Thymus (tissue), 11 donors: ENCODE measurements around the gene GBP7. TPM values are rescaled to one million over a fixed set of nuclear protein-coding genes. Genes with fewer than 3 reads are reported as not detected.

ENCODE experiments used
- DNase-seq, 9 donors: peaks; one replicate each; pipeline ENCODE4 v3.0.0-alpha.2; 2013; ENCODE audit warnings: low spot score in 9 of 9, low read depth in 6 of 9, missing footprints in 1 of 9
- H3K27ac ChIP-seq, 2 donors: one replicate each; pipeline ENCODE4 v1.5.1; 2013; ENCODE audit warnings: control low read depth in 1 of 2, low read depth in 1 of 2, low read length in 1 of 2, mild to moderate bottlenecking in 1 of 2, moderate library complexity in 1 of 2
- H3K27me3 ChIP-seq, 2 donors: one replicate each; pipeline ENCODE4 v1.5.1; 2013; ENCODE audit warnings: low read length in 1 of 2; ENCODE audit not compliant: control insufficient read depth in 2 of 2, insufficient read depth in 1 of 2
- H3K36me3 ChIP-seq, 2 donors: one replicate each; pipeline ENCODE4 v1.5.1; 2013; ENCODE audit warnings: low read length in 1 of 2, mild to moderate bottlenecking in 1 of 2, moderate library complexity in 1 of 2; ENCODE audit not compliant: control insufficient read depth in 2 of 2, insufficient read depth in 2 of 2
- H3K4me1 ChIP-seq, 2 donors: one replicate each; pipeline ENCODE4 v1.5.1; 2013; ENCODE audit warnings: low read length in 2 of 2; ENCODE audit not compliant: control insufficient read depth in 2 of 2, insufficient read depth in 2 of 2
- H3K4me3 ChIP-seq, 2 donors: one replicate each; pipeline ENCODE4 v1.5.1; 2013; ENCODE audit warnings: low read length in 2 of 2, control low read depth in 1 of 2, mild to moderate bottlenecking in 1 of 2
- H3K9me3 ChIP-seq, 2 donors: one replicate each; pipeline ENCODE4 v1.5.1; 2013; ENCODE audit warnings: low read length in 1 of 2, mild to moderate bottlenecking in 1 of 2; ENCODE audit not compliant: control insufficient read depth in 2 of 2, insufficient read depth in 1 of 2
- WGBS: extraction: QIAGEN DNeasy Blood & Tissue Kit; methylation state at CpG from one replicate; pipeline ENCODE4 v1.1.7; 2013; 5-methylcytosine and 5-hydroxymethylcytosine counted together
- polyA plus RNA-seq: library from polyadenylated mRNA; stranded (reverse); fragments of 200-250 nt; gene quantifications from one replicate; pipeline ENCODE4 v1.2.3, GENCODE V29; 2013
- total RNA-seq: library from RNA; stranded (reverse); fragments of 120-200 nt; gene quantifications from one replicate; pipeline ENCODE4 v1.2.4, GENCODE V29; 2013
- donor health status: healthy.

The GBP7 gene
- total and polyA plus RNA-seq, 2 donors = 0.05 to 0.16 TPM

DNA sequence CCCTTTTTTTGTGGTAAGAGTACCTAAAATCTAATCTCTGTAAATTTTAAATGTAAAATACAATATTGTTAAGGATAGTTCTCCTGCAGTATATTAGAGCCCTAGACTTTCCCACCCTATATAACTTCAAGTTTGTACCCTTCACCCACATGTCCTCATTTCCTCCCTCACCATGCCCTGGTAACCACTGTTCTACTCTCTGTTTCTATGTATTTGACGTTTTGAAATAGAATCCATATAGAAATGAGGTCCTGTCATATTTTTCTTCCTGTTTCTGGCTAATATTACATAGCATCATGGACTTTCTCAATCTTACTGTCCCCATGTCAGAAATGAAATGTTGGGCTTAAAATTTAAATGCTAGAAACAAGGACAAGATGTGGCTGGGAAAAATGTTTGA, 24.8 kb downstream of the GBP7 start:
- Histone ChIP-seq H3K4me3 (no peak overlapping the region), H3K9me3 (no peaks in the 10 kb centered on the region), H3K27me3 (no peaks in the 10 kb centered on the region), H3K36me3 (no peaks in the 10 kb centered on the region), H3K27ac (no peak overlapping the region), H3K4me1 (no peaks in the 10 kb centered on the region)
- DNase-seq = no peak
- 52% methylated on average over 1 of the region's 1 CpG for WGBS

DNA sequence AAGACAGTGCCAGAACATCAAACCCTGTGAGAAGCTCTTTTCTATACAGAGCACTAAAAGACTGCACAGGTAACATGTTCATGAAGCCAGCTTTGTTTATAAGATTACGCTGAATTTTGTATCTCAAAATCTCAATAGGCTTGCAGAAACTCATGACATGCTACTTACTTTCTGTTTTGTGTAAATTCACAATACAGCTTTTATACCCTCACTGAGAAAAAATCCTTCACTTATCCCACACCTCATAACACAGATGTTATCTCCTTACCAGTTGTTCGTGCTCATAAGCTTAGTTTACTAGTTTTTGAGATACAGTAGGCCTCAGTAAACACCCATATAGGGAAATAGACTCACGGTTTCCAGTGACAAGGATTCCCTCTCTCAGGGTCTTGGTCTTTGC, 25.8 kb downstream of the GBP7 start:
- WGBS = 87% methylated on average over 3 of the region's 3 CpGs
- DNase-seq = no peak
- no peak overlapping the region for H3K4me3 ChIP-seq
- H3K27ac ChIP-seq = no peak overlapping the region
- H3K4me1 ChIP-seq = no peaks in the 10 kb centered on the region
- H3K27me3 ChIP-seq = no peaks in the 10 kb centered on the region
- no peaks in the 10 kb centered on the region for H3K36me3 ChIP-seq
- no peaks in the 10 kb centered on the region for H3K9me3 ChIP-seq

DNA sequence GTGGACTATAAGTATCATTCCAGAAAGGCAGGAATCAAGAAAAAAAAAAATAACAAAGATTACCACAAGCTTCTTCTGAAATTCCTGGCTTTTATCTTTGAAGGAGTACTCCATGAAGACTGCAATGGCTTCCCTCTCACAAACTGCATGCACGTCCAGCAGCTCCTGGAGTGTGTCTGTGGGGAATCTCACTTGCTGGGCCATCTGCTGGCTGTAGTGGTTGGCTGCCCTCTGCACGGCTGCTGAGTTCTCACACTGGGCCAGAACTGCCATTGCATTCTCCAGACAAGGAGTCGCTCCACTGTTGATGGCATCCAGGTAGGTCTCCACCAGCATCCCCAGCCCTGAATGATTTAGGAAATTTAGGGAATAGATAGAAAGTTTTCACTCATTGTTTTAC, 26.6 kb downstream of the GBP7 start:
- Histone ChIP-seq H3K4me3 (no peak overlapping the region), H3K36me3 (no peaks in the 10 kb centered on the region), H3K9me3 (no peaks in the 10 kb centered on the region), H3K27me3 (no peaks in the 10 kb centered on the region), H3K4me1 (no peaks in the 10 kb centered on the region), H3K27ac (no peak overlapping the region)
- no peak for DNase-seq
- 97% methylated on average over 3 of the region's 3 CpGs for WGBS

DNA sequence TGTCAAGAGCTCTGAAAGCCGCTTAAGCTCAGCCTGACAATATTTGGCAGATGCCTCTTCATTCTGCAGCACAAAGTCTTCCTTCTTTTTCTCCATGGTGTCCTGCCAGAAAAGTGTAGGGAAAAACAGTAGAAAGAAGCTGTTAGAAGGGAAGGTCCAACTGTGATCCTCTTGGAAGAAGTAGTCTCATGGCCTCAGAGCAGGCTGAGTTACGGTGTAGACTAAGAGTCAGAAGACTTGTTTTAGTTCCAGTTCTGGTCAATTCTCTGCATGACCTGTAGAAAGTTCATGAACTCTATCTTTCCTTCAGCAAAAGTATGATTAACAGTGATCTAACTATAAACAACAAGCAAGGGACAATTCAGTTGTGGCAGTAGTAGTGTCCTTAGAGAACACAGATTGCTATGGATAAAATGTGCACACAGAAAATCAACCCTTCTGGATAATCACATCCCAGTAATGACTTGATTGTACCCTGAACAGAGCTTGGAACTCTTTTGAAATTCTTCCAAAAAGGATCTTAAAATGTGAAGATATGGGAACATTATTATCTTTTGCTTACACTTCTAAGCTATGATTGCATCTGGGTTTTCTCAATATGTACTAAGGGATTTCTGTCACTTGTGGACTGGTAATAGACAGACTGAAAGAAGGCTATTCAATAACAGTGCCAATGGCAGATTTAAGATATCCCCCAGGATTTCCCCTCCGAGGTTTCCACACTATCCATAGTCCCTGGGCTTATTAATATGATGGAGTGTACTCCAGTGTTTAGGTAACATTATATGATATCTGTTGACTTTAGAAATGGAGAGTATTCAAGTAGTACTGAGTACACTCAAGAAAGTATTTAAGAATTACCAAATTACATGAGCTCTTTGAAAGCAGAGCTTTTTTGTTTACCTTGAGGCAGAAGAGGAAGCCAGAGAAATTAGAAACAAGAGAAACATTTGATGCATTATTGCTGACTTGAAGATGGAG, 27.8 kb downstream of the GBP7 start:
- DNase-seq = no peak
- Histone ChIP-seq H3K4me3 (no peak overlapping the region), H3K9me3 (no peaks in the 10 kb centered on the region), H3K36me3 (no peaks in the 10 kb centered on the region), H3K4me1 (no peaks in the 10 kb centered on the region), H3K27ac (no peak overlapping the region), H3K27me3 (no peaks in the 10 kb centered on the region)
- 96% methylated on average over 3 of the region's 3 CpGs for WGBS

DNA sequence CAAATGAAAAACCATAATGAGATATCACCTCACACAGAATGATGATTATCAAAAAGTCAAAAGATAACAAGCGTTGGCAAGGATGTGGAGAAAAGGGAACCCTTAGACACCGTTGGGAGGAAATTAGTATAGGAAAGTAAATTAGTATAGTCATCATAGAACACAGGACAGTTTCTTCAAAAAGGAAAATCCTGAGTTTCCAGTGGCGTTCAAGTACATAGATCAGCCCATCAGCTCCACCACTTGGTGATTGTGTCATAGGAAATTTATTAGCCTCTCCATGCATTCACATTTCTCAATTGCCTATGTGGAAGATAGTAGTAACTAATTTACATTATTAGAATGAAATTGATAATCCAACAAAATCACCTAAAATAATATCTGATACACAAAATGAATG, 29.1 kb downstream of the GBP7 start:
- no peaks in the 10 kb centered on the region for H3K27me3 ChIP-seq
- 89% methylated on average over 3 of the region's 3 CpGs for WGBS
- H3K4me3 ChIP-seq = no peak overlapping the region
- H3K27ac ChIP-seq = no peak overlapping the region
- H3K36me3 ChIP-seq = no peaks in the 10 kb centered on the region
- DNase-seq = no peak
- no peaks in the 10 kb centered on the region for H3K4me1 ChIP-seq
- H3K9me3 ChIP-seq = no peaks in the 10 kb centered on the region

DNA sequence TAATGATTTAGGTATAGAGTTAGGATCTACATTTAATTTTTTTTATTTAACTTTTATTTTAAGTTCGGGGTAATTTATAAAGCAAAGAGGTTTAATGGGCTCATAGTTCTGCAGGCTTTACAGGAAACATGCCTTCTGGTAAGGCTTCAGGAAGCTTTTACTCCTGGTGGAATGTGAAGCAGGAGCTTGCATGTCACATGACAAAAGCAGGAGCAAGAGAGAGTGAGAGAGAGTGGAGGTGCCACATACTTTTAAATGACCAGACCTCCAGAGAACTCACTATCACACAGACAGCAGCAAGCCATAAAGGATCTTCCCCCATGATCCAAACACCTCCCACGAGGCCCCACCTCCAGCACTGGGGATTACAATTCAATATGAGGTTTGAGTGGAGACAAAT, 32.3 kb downstream of the GBP7 start:
- H3K27me3 ChIP-seq = no peaks in the 10 kb centered on the region
- H3K4me3 ChIP-seq = no peak overlapping the region
- H3K36me3 ChIP-seq = no peaks in the 10 kb centered on the region
- no peaks in the 10 kb centered on the region for H3K4me1 ChIP-seq
- 92% methylated on average over 2 of the region's 2 CpGs for WGBS
- DNase-seq = no peak
- H3K9me3 ChIP-seq = no peaks in the 10 kb centered on the region
- H3K27ac ChIP-seq = no peak overlapping the region

DNA sequence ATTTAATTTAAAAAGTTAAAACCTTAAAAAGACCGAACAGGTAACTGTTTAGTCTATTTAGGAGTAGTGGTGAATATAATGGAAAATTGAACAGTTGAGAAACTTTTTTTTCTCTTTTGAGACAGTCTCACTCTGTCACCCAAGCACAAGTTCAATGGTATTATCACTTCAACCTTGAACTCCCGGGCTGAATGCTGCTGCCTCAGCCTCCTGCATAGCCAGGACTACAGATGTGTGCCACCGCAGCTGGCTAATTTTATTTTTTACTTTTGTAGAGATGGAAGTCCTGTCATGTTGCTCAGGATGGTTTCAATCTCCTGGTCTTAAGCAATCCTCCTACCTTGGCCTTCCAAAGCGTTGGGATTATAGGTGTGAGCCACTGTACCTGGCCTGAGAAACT, 33.6 kb downstream of the GBP7 start:
- WGBS = 96% methylated on average over 4 of the region's 4 CpGs
- DNase-seq = no peak
- Histone ChIP-seq H3K27ac (no peak overlapping the region), H3K4me1 (no peaks in the 10 kb centered on the region), H3K4me3 (no peak overlapping the region), H3K36me3 (no peaks in the 10 kb centered on the region), H3K9me3 (no peaks in the 10 kb centered on the region), H3K27me3 (no peaks in the 10 kb centered on the region)

DNA sequence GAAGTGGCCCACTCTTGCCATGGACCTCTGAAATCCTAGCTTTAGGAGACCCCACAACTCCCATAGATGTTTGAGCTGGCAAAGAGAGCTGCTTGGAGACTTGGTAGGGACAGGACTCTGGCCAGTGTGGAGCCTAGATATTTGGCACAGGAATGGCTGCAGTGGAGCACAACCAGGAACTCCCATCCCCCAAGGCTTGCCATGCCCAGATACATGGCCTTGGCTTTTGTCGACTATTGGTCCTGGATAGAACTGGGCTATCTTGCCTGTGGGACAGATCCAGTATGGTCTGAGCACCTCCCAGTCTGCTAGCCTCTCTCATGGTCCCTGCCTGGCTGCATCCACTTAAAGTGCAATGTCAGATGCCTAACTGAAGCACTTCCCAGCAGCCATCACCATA, 42.1 kb downstream of the GBP7 start:
- 100% methylated on average over 1 of the region's 1 CpG for WGBS
- Histone ChIP-seq H3K36me3 (no peaks in the 10 kb centered on the region), H3K4me1 (peaks cover 6% of the 10 kb centered on the region in 2 donors), H3K4me3 (no peak overlapping the region), H3K27me3 (no peaks in the 10 kb centered on the region), H3K27ac (no peak overlapping the region), H3K9me3 (no peaks in the 10 kb centered on the region)
- no peak for DNase-seq

DNA sequence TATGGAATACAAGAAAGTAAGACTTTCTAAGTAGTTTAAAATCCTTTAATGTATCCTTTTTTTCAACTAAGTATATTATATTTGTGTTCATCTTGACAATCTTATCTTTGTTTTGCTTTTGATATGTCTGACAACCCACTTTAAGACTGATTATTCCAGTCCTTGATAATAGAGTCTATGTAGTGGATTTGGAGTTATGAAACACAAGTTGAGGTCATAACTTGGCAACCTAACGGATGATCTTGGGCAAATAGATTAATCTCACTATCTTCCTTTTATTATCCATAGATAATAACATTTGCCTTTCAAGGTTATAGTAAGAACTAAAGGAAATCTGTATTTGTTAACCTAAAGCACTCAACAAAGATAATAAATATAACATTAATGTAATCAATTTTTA, 45.1 kb downstream of the GBP7 start:
- no peak overlapping the region for H3K27ac ChIP-seq
- H3K9me3 ChIP-seq = no peaks in the 10 kb centered on the region
- peaks cover 6 to 8% of the 10 kb centered on the region in 2 donors for H3K4me1 ChIP-seq
- H3K4me3 ChIP-seq = no peak overlapping the region
- DNase-seq = no peak
- no peaks in the 10 kb centered on the region for H3K27me3 ChIP-seq
- no peaks in the 10 kb centered on the region for H3K36me3 ChIP-seq
- 96% methylated on average over 1 of the region's 1 CpG for WGBS
